Measurements from ENCODE around the gene DAZL. TPM values are rescaled to one million over a fixed set of nuclear protein-coding genes. Genes with fewer than 3 reads are reported as not detected.

The DAZL gene
- total and polyA plus RNA-seq, 10 of the 15 experiments (the other 5 are each of a cell fraction or from before 2014, with no cell fraction given) = 0.04 to 0.48 (median 0.13) TPM; not detected in 1

DNA sequence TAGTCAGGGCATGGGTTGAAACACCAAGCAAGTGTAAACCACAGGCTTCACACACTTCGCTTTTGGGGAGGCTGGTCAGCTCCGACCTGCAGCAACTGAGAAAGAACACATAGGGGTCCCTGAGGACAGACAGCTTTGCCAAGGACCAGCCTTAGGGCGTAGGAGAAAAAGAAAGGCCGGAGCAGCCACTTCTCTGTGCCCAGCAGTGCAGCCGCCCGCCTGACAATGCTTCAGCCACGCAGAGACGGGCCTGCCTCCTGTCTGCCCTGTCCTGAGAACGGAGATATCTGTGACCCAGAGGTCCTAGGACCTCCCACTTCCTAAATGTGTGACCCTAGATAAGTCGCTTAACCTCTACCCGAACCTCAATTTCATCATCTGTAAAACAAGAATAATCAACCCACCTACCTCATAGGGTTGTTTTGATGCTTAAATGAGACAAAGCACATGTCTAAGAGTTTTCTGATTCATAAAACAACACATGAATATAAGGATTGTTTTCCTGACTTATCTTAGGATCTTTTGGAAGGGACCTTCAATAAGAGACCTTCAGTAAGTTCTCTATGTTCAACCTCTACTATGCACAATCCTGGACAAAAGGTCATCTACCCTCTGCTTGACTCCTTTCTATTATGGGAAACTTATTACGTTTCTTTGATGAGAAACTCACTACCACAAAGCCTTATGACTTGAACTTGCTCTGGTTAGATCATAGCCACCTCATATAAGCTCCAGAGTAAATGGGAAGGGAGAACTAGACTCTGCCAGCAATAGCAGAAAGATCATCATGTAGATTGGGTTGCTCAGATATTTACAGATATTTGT is 58.8 kb downstream of the DAZL start:
- no TSS peak for BruUV-seq (replicated peaks)
- Histone ChIP-seq H2AFZ (ENCODE audit: control insufficient read depth, low read depth, low read length) (no peak overlapping the region; the same call in 1 of the 2 replicates), H4K20me1 (ENCODE audit: control insufficient read depth, insufficient read depth) (no peaks in the 10 kb centered on the region), H3K9ac (ENCODE audit: control insufficient read depth, insufficient read depth, low read length) (no peak overlapping the region), H3K27me3 (replicated peaks in 1 of 2; ENCODE audit: control insufficient read depth in 2 of 2, insufficient read depth in 2 of 2, low read length in 1 of 2) (no peaks in the 10 kb centered on the region), H3K4me1 (ENCODE audit: control insufficient read depth, insufficient read depth, low read length) (peaks cover 13% of the 10 kb centered on the region), H3K79me2 (ENCODE audit: control insufficient read depth, insufficient read depth, low read length) (no peaks in the 10 kb centered on the region; the same call in 1 of the 2 replicates), H3K4me2 (ENCODE audit: control insufficient read depth, insufficient read depth) (no peak overlapping the region), H3K27ac (ENCODE audit: control insufficient read depth, insufficient read depth) (no peak overlapping the region), H3K9me3 (replicated peaks; ENCODE audit: control insufficient read depth, insufficient read depth, low read length) (peaks cover 3% of the 10 kb centered on the region), H3K36me3 (ENCODE audit: control insufficient read depth in 2 of 2, insufficient read depth in 2 of 2, low read length in 1 of 2) (no peaks in the 10 kb centered on the region), H3K4me3 (no peak overlapping the region)
- POLR2A ChIA-PET = interaction anchor here (0.6 to 2.2 kb wide), 3 partner anchors 26 to 274 kb away, joined by 3 to 7 read pairs (median 4); no protein-coding TSS in a partner anchor
- TF ChIP-seq GABPA (IDR thresholded peaks at IDR 0.05; ENCODE audit: low read depth) = no peak
- no peak for TF ChIP-seq GATAD2B (conservative IDR thresholded peaks at IDR 0.05; ENCODE audit: low read depth)
- peak; percentile 63 for TF ChIP-seq NR2F1 (conservative IDR thresholded peaks at IDR 0.05)
- no peak for TF ChIP-seq NRF1 (conservative IDR thresholded peaks at IDR 0.05; ENCODE audit: low read depth, low read length)
- TF ChIP-seq KAT2A (conservative IDR thresholded peaks at IDR 0.05; ENCODE audit: control insufficient read depth, low read depth, low read length) = no peak
- peak; percentile 64; the same call in 1 of the 2 replicates for TF ChIP-seq CREB1 (IDR thresholded peaks at IDR 0.05; ENCODE audit: low read depth)
- TF ChIP-seq RUNX3 (IDR thresholded peaks at IDR 0.05; ENCODE audit: low read length) = peak; percentile 16; the same call in 1 of the 2 replicates
- no peak for TF ChIP-seq HDAC6 (IDR thresholded peaks at IDR 0.05; ENCODE audit: unreplicated experiment)
- TF ChIP-seq SRF (IDR thresholded peaks at IDR 0.05; ENCODE audit: low read depth in 2 of 2, low read length in 2 of 2) = no peak
- TF ChIP-seq TAF1 (IDR thresholded peaks at IDR 0.05; ENCODE audit: borderline replicate concordance, low read depth, low read length) = no peak
- peak; percentile 34 for TF ChIP-seq JUNB (IDR thresholded peaks at IDR 0.05)
- TF ChIP-seq NBN (IDR thresholded peaks at IDR 0.05) = no peak
- TF ChIP-seq CREM (IDR thresholded peaks at IDR 0.05; ENCODE audit: low read depth) = 0 out of 2 replicates have a peak, but pooled peaks have one; percentile 37
- no peak for TF ChIP-seq NFYB (IDR thresholded peaks at IDR 0.05; ENCODE audit: insufficient read depth, low read depth, low read length)
- TF ChIP-seq ZNF384 (IDR thresholded peaks at IDR 0.05; ENCODE audit: borderline replicate concordance, low read depth, low read length) = peak; percentile 5; the same call in 1 of the 2 replicates
- no peak for TF ChIP-seq TCF3 (IDR thresholded peaks at IDR 0.05; ENCODE audit: borderline replicate concordance, insufficient read depth, low read depth, low read length)
- TF ChIP-seq SMC3 (IDR thresholded peaks at IDR 0.05; ENCODE audit: borderline replicate concordance, low read length) = no peak
- RAD21 ChIA-PET (ENCODE audit: unreplicated experiment) = interaction anchor here (1.1 to 1.9 kb wide), 7 partner anchors 17 to 261 kb away, joined by 3 to 9 read pairs (median 4); no protein-coding TSS in a partner anchor
- CTCF ChIA-PET = interaction anchor here (1.0 to 2.3 kb wide), 5 partner anchors 17 to 277 kb away, joined by 3 to 12 read pairs (median 5); no protein-coding TSS in a partner anchor
- no peak for FAIRE-seq
- no peak for ATAC-seq
- SMC1A ChIA-PET (ENCODE audit: uncharacterized antibody, unreplicated experiment) = interaction anchor here (0.6 to 6.0 kb wide), 13 partner anchors 10 to 363 kb away, joined by 3 to 36 read pairs (median 4); partner anchors contain the start of genes DPH3 and OXNAD1
- no peak for DNase-seq (ENCODE audit: low read depth, low spot score)
- intact Hi-C loops (cut with micrococcal nuclease; ENCODE audit: unreplicated experiment) (no loop called here), in situ Hi-C loops (cut with MboI) (no loop called here)
- 84% methylated on average over 12 of the region's 12 CpGs for WGBS (ENCODE audit: insufficient coverage, insufficient replicate concordance, low lambda C conversion rate, missing lambda C conversion rate)
